Left ventricle myocardium inferior (tissue), 1 donor: ENCODE measurements around the gene LRP1B. TPM values are rescaled to one million over a fixed set of nuclear protein-coding genes. Genes with fewer than 3 reads are reported as not detected.

Experiments used
- DNase-seq: peaks from one replicate; pipeline ENCODE4 v3.0.0-alpha.2; 2020
- H3K27ac ChIP-seq: fragments of 200-600 bp; replicated peaks from 2 replicates; pipeline ENCODE4 v1.8.0; 2021
- H3K27me3 ChIP-seq: fragments of 200-600 bp; 2 replicates; pipeline ENCODE4 v1.8.0; 2021; ENCODE audit warnings: low read depth
- H3K36me3 ChIP-seq: fragments of 200-600 bp; 2 replicates; pipeline ENCODE4 v1.8.0; 2021
- H3K4me1 ChIP-seq: fragments of 200-600 bp; 2 replicates; pipeline ENCODE4 v1.8.0; 2021
- H3K4me3 ChIP-seq: fragments of 200-600 bp; 2 replicates; pipeline ENCODE4 v1.8.0; 2021; ENCODE audit warnings: mild to moderate bottlenecking, moderate library complexity
- H3K9me3 ChIP-seq: fragments of 200-600 bp; replicated peaks from 2 replicates; pipeline ENCODE4 v1.8.0; 2021
- intact Hi-C: fragments of 100-400 bp; cut with micrococcal nuclease; formaldehyde crosslinking; loops from one replicate; pipeline ENCODE4 v1.11.0; 2022
- total RNA-seq: library from RNA; stranded (reverse); fragmentation: NEBNext Ultra II Directional; extraction: Animal tissue kit (Norgen Biotek cat#: 25700); gene quantifications from one replicate; pipeline ENCODE4 v1.2.1, GENCODE V29; 2021
- TF ChIP-seq, protein P1 (sequence below): fragments of 200-600 bp; IDR thresholded peaks from 2 replicates; pipeline ENCODE4 v1.8.0; 2021; ENCODE audit warnings: antibody characterized with exemption, mild to moderate bottlenecking, borderline replicate concordance
- donor health status: DM: no; HTN: yes; CAD: no; lungs with severe emphysema.

Gene LRP1B
- total RNA-seq, 1 donor from 2014 or later: 0.08 TPM

GRCh38 chr2:142142595-142142994, 11.8 kb upstream of the LRP1B start:
- TF ChIP-seq, protein P1, sequence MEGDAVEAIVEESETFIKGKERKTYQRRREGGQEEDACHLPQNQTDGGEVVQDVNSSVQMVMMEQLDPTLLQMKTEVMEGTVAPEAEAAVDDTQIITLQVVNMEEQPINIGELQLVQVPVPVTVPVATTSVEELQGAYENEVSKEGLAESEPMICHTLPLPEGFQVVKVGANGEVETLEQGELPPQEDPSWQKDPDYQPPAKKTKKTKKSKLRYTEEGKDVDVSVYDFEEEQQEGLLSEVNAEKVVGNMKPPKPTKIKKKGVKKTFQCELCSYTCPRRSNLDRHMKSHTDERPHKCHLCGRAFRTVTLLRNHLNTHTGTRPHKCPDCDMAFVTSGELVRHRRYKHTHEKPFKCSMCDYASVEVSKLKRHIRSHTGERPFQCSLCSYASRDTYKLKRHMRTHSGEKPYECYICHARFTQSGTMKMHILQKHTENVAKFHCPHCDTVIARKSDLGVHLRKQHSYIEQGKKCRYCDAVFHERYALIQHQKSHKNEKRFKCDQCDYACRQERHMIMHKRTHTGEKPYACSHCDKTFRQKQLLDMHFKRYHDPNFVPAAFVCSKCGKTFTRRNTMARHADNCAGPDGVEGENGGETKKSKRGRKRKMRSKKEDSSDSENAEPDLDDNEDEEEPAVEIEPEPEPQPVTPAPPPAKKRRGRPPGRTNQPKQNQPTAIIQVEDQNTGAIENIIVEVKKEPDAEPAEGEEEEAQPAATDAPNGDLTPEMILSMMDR: no peak
- Histone ChIP-seq H3K27ac (no peak overlapping the region), H3K36me3 (no peaks in the 10 kb centered on the region), H3K27me3 (peaks cover 13% of the 10 kb centered on the region), H3K4me1 (no peaks in the 10 kb centered on the region), H3K9me3 (no peaks in the 10 kb centered on the region), H3K4me3 (no peak overlapping the region)
- intact Hi-C loops: no loop called here
- DNase-seq: no peak

DNA sequence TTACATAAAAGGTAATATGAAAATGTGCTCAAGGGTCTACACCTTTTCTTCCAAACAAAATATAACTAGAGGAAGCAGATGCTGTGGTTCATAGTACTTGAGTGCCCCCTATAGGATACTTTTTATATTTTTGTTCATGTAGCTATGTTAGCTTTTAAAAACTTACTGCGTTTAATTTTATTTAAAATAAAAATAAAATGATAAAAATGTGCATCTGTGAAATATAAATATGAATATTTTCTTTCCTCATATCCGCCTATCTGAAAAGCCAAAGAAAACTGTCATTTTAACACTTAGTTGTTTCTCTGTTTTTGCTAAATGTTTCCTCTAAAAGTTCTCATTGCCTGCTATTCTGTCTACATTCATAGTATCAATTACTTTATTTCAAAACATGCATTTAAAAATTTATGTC, 9.6 kb upstream of the LRP1B start:
- H3K36me3 ChIP-seq: no peaks in the 10 kb centered on the region
- no peak for DNase-seq
- H3K4me3 ChIP-seq: no peak overlapping the region
- TF ChIP-seq, protein P1: peak; percentile 64
- no peaks in the 10 kb centered on the region for H3K9me3 ChIP-seq
- no peak overlapping the region for H3K27ac ChIP-seq
- intact Hi-C loops: no loop called here
- H3K27me3 ChIP-seq: peaks cover 23% of the 10 kb centered on the region
- no peaks in the 10 kb centered on the region for H3K4me1 ChIP-seq

DNA sequence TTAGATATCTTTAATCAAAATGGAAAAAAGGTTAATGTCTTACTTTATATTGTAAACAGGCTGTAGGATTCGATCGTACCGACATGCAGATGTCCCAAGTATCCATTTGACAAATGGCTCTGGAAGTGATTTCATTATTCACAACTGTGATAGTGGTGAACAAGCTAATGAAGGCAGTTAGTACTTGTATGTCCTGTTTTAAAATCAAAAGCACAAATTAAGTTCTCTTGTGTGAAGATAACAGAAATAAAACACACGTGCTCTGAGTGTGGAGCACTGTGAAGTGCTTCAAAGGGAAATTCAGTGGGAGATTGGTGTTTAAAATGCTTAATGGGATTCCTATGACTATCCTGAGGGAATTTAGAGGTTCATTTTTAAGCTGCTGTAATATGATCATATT, 8.6 kb upstream of the LRP1B start:
- TF ChIP-seq, protein P1: no peak
- no peak overlapping the region for H3K4me3 ChIP-seq
- H3K27me3 ChIP-seq: peaks cover 28% of the 10 kb centered on the region
- H3K36me3 ChIP-seq: no peaks in the 10 kb centered on the region
- H3K27ac ChIP-seq: no peak overlapping the region
- H3K4me1 ChIP-seq: no peaks in the 10 kb centered on the region
- no peaks in the 10 kb centered on the region for H3K9me3 ChIP-seq
- intact Hi-C loops: no loop called here
- DNase-seq: no peak

- Histone ChIP-seq H3K27me3 (peaks cover 50% of the 10 kb centered on the region), H3K9me3 (no peaks in the 10 kb centered on the region), H3K4me3 (no peak overlapping the region), H3K4me1 (no peaks in the 10 kb centered on the region), H3K27ac (no peak overlapping the region), H3K36me3 (no peaks in the 10 kb centered on the region)
- intact Hi-C loops: no loop called here
- TF ChIP-seq, protein P1: no peak
- no peak for DNase-seq
Measured at GRCh38 chr2:142136571-142136970, 5.8 kb upstream of the LRP1B start.

DNA sequence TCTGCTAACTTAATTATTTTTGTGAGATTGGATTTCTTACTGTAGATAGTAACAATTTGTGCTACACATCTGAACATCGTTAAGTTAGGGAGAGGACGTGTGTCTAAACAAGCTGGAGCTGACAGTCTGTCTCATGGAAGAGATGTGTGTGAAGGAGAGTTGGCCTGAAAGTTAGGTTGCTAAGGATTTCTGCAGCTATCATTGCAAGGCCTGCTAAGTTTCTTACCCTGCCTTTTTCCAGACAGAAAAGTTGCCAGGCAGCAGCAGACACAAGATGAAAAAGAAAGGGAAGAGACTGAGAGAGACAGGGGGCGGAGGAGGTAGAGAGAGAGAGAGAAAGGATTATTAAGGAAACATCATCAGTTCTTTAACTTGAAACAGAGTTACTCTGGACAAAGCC, 4.1 kb upstream of the LRP1B start:
- TF ChIP-seq, protein P1: no peak
- H3K9me3 ChIP-seq: no peaks in the 10 kb centered on the region
- DNase-seq: no peak
- peaks cover 16% of the 10 kb centered on the region for H3K4me1 ChIP-seq
- no peak overlapping the region for H3K27ac ChIP-seq
- no peaks in the 10 kb centered on the region for H3K36me3 ChIP-seq
- intact Hi-C loops: no loop called here
- no peak overlapping the region for H3K4me3 ChIP-seq
- H3K27me3 ChIP-seq: peaks cover 67% of the 10 kb centered on the region
